GM18498 (cell line): ENCODE data around the gene EPHB4.
"Not testable (repeated sequence)": the region's sequence is repeated elsewhere in the genome, so short reads cannot be mapped to it uniquely, and the experiment has no call there.

Source experiments
- ATAC-seq: cut with Tn5 transposase; IDR thresholded peaks from one replicate; pipeline ENCODE4 v1.9.1; 2021; ENCODE audit warnings: mild to moderate bottlenecking, moderate library complexity; ENCODE audit not compliant: unreplicated experiment

EPHB4 gene

GRCh38 chr7:100854899-100855298, 27.6 kb upstream of the EPHB4 start:
- not testable (repeated sequence) for ATAC-seq

- no peak for ATAC-seq
Observed at GRCh38 chr7:100854146-100854895, 27.0 kb upstream of the EPHB4 start.

- ATAC-seq, result peak; percentile 89
Observed at GRCh38 chr7:100852048-100852872, 24.9 kb upstream of the EPHB4 start, which contains the start of gene SLC12A9. Gene SLC12A9, plus strand, starts transcription at chr7:100852713. Its CDS starts 1,485 bp downstream, at chr7:100854198.

- no peak for ATAC-seq
Observed at GRCh38 chr7:100847360-100847759, 20.0 kb upstream of the EPHB4 start.

GRCh38 chr7:100840470-100841100, 13.3 kb upstream of the EPHB4 start:
- ATAC-seq, result no peak

GRCh38 chr7:100839361-100839760, 12.0 kb upstream of the EPHB4 start:
- no peak for ATAC-seq

GRCh38 chr7:100837099-100837836, 9.9 kb upstream of the EPHB4 start:
- ATAC-seq, result peak; percentile 72

- no peak for ATAC-seq
Observed at GRCh38 chr7:100836812-100837098, 9.4 kb upstream of the EPHB4 start.

GRCh38 chr7:100835903-100836811, 8.8 kb upstream of the EPHB4 start:
- no peak for ATAC-seq

- ATAC-seq, result no peak
Observed at GRCh38 chr7:100832281-100832633, 4.9 kb upstream of the EPHB4 start.

GRCh38 chr7:100830396-100830795, 3.1 kb upstream of the EPHB4 start:
- ATAC-seq, result no peak

- ATAC-seq, result no peak
Observed at GRCh38 chr7:100829150-100829716, 1.9 kb upstream of the EPHB4 start.

GRCh38 chr7:100826514-100827329, 601 bp downstream of the EPHB4 start:
- no peak for ATAC-seq

GRCh38 chr7:100825751-100826513, 1.4 kb downstream of the EPHB4 start:
- no peak for ATAC-seq

- no peak for ATAC-seq
Observed at GRCh38 chr7:100825215-100825671, 2.1 kb downstream of the EPHB4 start.

GRCh38 chr7:100824499-100825214, 2.7 kb downstream of the EPHB4 start:
- ATAC-seq, result no peak

- ATAC-seq, result no peak
Observed at GRCh38 chr7:100823534-100823933, 3.8 kb downstream of the EPHB4 start.
